ENCODE results near the gene DYNC1LI1.
"Not testable (repeated sequence)": the region's sequence is repeated elsewhere in the genome, so short reads cannot be mapped to it uniquely, and the experiment has no call there.

DYNC1LI1 gene

GRCh38 chr3:32553459-32553858, 17.2 kb downstream of the DYNC1LI1 start:
- DNase-seq (ENCODE audit: insufficient read length) = no peak
- TF ChIP-seq TAF1 (IDR thresholded peaks at IDR 0.05; ENCODE audit: borderline replicate concordance, low read depth, low read length) = no peak
- TF ChIP-seq POLR2A (IDR thresholded peaks at IDR 0.05; ENCODE audit: low read depth, low read length) = no peak
- TF ChIP-seq POLR2AphosphoS5 (IDR thresholded peaks at IDR 0.05; ENCODE audit: low read depth, low read length) = no peak
- no peak for FAIRE-seq

DNA sequence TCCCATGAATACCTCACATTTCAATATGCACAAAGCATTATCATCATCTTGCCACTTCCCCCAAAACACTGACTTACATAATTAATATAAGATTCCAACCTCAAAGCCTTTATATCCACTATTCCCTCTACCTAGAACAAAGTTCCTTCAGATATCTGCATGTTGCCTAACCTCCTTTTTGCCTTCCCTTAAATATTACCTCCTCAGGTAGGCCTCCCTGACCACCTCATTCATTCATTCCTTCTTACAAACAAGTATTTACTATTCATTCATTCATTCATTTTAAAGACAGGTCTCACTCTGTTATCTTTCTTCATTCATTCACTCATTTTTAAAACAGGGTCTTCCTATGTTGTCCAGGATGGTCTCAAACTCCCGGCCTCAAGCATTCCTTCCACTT, 18.6 kb downstream of the DYNC1LI1 start:
- DNase-seq (ENCODE audit: insufficient read length) = no peak
- no peak for FAIRE-seq
- TF ChIP-seq POLR2A (IDR thresholded peaks at IDR 0.05; ENCODE audit: low read depth, low read length) = no peak
- TF ChIP-seq TAF1 (IDR thresholded peaks at IDR 0.05; ENCODE audit: borderline replicate concordance, low read depth, low read length) = no peak
- no peak for TF ChIP-seq POLR2AphosphoS5 (IDR thresholded peaks at IDR 0.05; ENCODE audit: low read depth, low read length)

- no peak for TF ChIP-seq TAF1 (IDR thresholded peaks at IDR 0.05; ENCODE audit: borderline replicate concordance, low read depth, low read length)
- TF ChIP-seq POLR2A (IDR thresholded peaks at IDR 0.05; ENCODE audit: low read depth, low read length) = no peak
- no peak for TF ChIP-seq POLR2AphosphoS5 (IDR thresholded peaks at IDR 0.05; ENCODE audit: low read depth, low read length)
- peak; percentile 74 for FAIRE-seq
- DNase-seq (ENCODE audit: insufficient read length) = no peak
These were observed 19.2 kb downstream of the DYNC1LI1 start for GRCh38 chr3:32551496-32551895.

GRCh38 chr3:32551087-32551486, 19.6 kb downstream of the DYNC1LI1 start:
- no peak for DNase-seq (ENCODE audit: insufficient read length)
- FAIRE-seq = no peak
- TF ChIP-seq TAF1 (IDR thresholded peaks at IDR 0.05; ENCODE audit: borderline replicate concordance, low read depth, low read length) (no peak), POLR2AphosphoS5 (IDR thresholded peaks at IDR 0.05; ENCODE audit: low read depth, low read length) (no peak), POLR2A (IDR thresholded peaks at IDR 0.05; ENCODE audit: low read depth, low read length) (no peak)

- TF ChIP-seq POLR2AphosphoS5 (IDR thresholded peaks at IDR 0.05; ENCODE audit: low read depth, low read length) (no peak), TAF1 (IDR thresholded peaks at IDR 0.05; ENCODE audit: borderline replicate concordance, low read depth, low read length) (no peak), POLR2A (IDR thresholded peaks at IDR 0.05; ENCODE audit: low read depth, low read length) (no peak)
- FAIRE-seq (no peak), DNase-seq (ENCODE audit: insufficient read length) (no peak)
These were observed 25.4 kb downstream of the DYNC1LI1 start for GRCh38 chr3:32545305-32545704.

DNA sequence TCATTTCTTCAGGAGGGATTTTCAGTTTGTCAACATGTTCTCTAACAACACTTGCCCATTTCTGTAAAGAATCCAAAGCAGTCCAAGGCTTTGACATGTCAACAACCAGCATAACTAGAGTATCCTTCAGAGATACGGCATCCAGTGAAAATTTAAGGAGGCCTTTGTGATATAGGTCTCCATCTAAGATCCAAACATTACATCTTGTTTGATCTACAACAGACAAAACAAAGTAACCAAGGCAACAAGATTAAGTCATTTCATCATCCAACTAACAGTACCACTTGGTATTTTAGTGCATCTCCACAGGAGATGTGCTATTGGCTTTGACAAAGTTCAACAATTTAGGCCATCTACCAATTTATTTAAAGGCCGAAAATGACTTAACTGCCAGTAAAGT, 25.8 kb downstream of the DYNC1LI1 start:
- FAIRE-seq (peak; percentile 56), DNase-seq (ENCODE audit: insufficient read length) (no peak)
- TF ChIP-seq POLR2A (IDR thresholded peaks at IDR 0.05; ENCODE audit: low read depth, low read length) (no peak), TAF1 (IDR thresholded peaks at IDR 0.05; ENCODE audit: borderline replicate concordance, low read depth, low read length) (no peak), POLR2AphosphoS5 (IDR thresholded peaks at IDR 0.05; ENCODE audit: low read depth, low read length) (no peak)

DNA sequence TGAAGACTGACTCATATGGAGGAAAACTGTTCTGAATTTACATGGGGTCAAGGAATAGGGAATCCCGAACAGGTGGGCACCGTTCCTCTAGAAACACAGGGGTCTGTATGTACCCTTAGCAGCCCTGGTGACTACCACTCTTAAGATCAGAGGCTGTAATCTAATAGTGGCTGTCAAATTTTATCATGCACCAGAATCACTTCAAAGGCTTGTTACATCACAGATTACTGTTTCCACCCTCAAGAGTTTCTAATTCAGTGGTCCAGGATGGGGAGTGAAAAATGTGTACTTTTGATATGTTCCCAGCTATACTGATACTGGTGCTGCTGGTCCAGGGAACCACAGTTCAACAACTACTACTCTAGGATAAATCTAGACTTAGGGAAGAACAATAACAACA, 27.9 kb downstream of the DYNC1LI1 start:
- no peak for DNase-seq (ENCODE audit: insufficient read length)
- no peak for FAIRE-seq
- TF ChIP-seq POLR2A (IDR thresholded peaks at IDR 0.05; ENCODE audit: low read depth, low read length) (no peak), POLR2AphosphoS5 (IDR thresholded peaks at IDR 0.05; ENCODE audit: low read depth, low read length) (no peak), TAF1 (IDR thresholded peaks at IDR 0.05; ENCODE audit: borderline replicate concordance, low read depth, low read length) (no peak)

- no peak for DNase-seq (ENCODE audit: insufficient read length)
- no peak for FAIRE-seq
- TF ChIP-seq TAF1 (IDR thresholded peaks at IDR 0.05; ENCODE audit: borderline replicate concordance, low read depth, low read length) = no peak
- no peak for TF ChIP-seq POLR2AphosphoS5 (IDR thresholded peaks at IDR 0.05; ENCODE audit: low read depth, low read length)
- no peak for TF ChIP-seq POLR2A (IDR thresholded peaks at IDR 0.05; ENCODE audit: low read depth, low read length)
These were observed 29.8 kb downstream of the DYNC1LI1 start for GRCh38 chr3:32540899-32541298.

- FAIRE-seq = no peak
- no peak for DNase-seq (ENCODE audit: insufficient read length)
- TF ChIP-seq POLR2A (IDR thresholded peaks at IDR 0.05; ENCODE audit: low read depth, low read length) (no peak), POLR2AphosphoS5 (IDR thresholded peaks at IDR 0.05; ENCODE audit: low read depth, low read length) (no peak), TAF1 (IDR thresholded peaks at IDR 0.05; ENCODE audit: borderline replicate concordance, low read depth, low read length) (no peak)
These were observed 38.2 kb downstream of the DYNC1LI1 start for GRCh38 chr3:32532434-32532833.

DNA sequence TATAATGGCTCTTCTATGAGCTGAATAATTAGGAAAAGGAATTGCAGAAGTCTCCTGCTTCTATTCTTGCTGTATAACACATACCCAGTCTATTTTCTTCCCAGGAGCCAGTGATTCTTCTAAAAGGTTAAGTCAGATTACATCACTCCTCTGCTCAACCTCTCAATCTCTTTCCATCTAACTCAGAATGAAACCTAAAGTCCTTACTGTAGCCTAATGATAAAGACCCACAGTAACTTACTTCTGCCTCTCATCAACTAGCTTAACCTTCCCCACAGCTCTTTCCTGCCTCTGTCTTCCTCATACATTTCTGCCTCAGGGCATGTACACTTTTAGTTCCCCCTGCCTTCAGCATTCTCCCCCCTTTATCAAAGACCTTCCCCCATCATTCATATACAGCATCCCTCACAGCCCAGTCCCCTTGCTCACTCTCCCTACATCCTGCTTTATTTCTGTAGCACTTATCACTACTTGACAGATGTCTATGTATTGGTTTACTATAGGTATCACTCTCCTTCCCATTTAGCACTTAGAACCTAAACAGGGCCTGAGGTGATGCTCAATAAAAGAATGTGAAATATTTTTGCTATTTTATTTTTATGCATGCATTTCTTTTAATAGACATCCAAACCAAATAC, 39.5 kb downstream of the DYNC1LI1 start:
- DNase-seq (ENCODE audit: insufficient read length) = no peak
- TF ChIP-seq TAF1 (IDR thresholded peaks at IDR 0.05; ENCODE audit: borderline replicate concordance, low read depth, low read length) (no peak), POLR2A (IDR thresholded peaks at IDR 0.05; ENCODE audit: low read depth, low read length) (no peak), POLR2AphosphoS5 (IDR thresholded peaks at IDR 0.05; ENCODE audit: low read depth, low read length) (no peak)

GRCh38 chr3:32525720-32526119, 44.9 kb downstream of the DYNC1LI1 start:
- no peak for FAIRE-seq
- TF ChIP-seq POLR2AphosphoS5 (IDR thresholded peaks at IDR 0.05; ENCODE audit: low read depth, low read length) (no peak), TAF1 (IDR thresholded peaks at IDR 0.05; ENCODE audit: borderline replicate concordance, low read depth, low read length) (no peak), POLR2A (IDR thresholded peaks at IDR 0.05; ENCODE audit: low read depth, low read length) (no peak)
- no peak for DNase-seq (ENCODE audit: insufficient read length)

More for the DNA sequence above, 39.5 kb downstream of the DYNC1LI1 start:
- peak; percentile 80 for FAIRE-seq

DNA sequence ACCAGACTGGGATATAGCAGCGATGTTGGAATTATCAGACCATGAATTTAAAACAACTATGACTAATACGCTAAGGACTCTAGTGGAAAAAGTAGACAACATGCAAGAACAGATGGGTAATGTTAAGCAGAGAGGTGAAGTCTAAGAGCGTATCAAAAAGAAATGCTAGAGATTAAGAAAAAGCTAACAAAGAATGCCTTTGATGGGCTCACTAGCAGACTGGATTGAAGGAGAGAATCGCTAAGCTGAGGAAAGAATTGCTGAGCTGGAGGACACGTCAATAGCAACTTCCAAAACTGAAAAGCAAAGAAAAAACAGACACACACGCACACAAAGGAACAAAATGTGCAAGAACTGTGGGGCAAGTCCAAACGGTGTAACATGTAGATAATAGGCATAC, 48.0 kb downstream of the DYNC1LI1 start:
- DNase-seq (ENCODE audit: insufficient read length) (no peak), FAIRE-seq (no peak)
- TF ChIP-seq POLR2A (IDR thresholded peaks at IDR 0.05; ENCODE audit: low read depth, low read length) (no peak), POLR2AphosphoS5 (IDR thresholded peaks at IDR 0.05; ENCODE audit: low read depth, low read length) (no peak), TAF1 (IDR thresholded peaks at IDR 0.05; ENCODE audit: borderline replicate concordance, low read depth, low read length) (no peak)

DNA sequence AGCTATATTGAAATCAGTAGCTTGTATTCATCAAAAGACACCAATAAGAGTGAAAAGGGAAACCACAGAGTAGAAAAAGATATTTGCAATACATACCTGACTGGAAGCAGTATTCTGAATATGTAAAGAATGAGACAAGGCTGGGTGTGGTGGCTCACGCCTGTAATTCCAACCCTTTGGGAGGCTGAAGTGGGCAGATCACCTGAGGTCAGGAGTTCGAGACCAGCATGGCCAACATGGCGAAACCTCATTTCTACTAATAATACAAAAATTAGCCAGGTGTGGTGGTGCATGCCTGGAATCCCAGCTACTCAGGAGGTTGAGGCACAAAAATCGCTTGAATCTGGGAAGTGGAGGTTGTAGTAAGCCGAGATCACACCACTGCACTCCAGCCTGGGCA, 51.7 kb downstream of the DYNC1LI1 start:
- FAIRE-seq; DNase-seq (ENCODE audit: insufficient read length): not testable (repeated sequence)

DNA sequence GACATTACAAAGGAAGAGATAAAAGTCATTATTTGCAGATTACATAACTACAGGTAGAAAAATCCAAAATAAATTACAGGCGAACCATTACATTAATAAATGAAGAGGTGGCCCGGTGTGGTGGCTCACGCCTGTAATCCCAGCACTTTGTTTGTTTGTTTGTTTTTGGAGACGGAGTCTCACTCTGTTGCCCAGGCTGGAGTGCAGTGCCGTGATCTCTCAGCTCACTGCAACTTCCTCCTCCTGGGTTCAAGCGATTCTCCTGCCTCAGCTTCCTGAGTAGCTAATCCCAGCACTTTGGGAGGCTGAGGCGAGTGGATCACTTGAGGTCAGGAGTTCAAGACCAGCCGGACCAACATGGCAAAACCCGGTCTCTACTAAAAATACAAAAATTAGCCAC, 53.9 kb downstream of the DYNC1LI1 start:
- not testable (repeated sequence) for FAIRE-seq; DNase-seq (ENCODE audit: insufficient read length)

Measured in GM12892 (cell line).